Measurements from ENCODE around the gene UBE2B. TPM values are rescaled to one million over a fixed set of nuclear protein-coding genes. Genes with fewer than 3 reads are reported as not detected.
"Not testable (repeated sequence)": the region's sequence is repeated elsewhere in the genome, so short reads cannot be mapped to it uniquely, and the experiment has no call there.

UBE2B gene
- 100 to 1,000 TPM in 2 of 4 donors, 10 to 100 TPM in 2; 63.1 to 143 (median 99.6) TPM for polyA plus RNA-seq
- long read RNA-seq, donor 1, transcript UBE2B-201 (6 exons, 2,515 nt), result major isoform, 164 of 233 reads
- long read RNA-seq, donor 1, partial matches to known transcripts, result 41 of 233 reads
- long read RNA-seq, donor 1, other reads (novel, unspliced or antisense), result 20 of 233 reads
- long read RNA-seq, donor 2, transcript UBE2B-201 (6 exons, 2,515 nt), result major isoform, 37 of 39 reads
- long read RNA-seq, donor 2, partial matches to known transcripts, result 0 of 39 reads
- long read RNA-seq, donor 2, other reads (novel, unspliced or antisense), result 0 of 39 reads
- long read RNA-seq, donor 3, transcript UBE2B-201 (6 exons, 2,515 nt), result major isoform, 64 of 108 reads
- long read RNA-seq, donor 3, partial matches to known transcripts, result 34 of 108 reads
- long read RNA-seq, donor 3, other reads (novel, unspliced or antisense), result 6 of 108 reads
- long read RNA-seq, donor 4, partial matches to known transcripts, result 0 of 1 reads
- long read RNA-seq, donor 4, other reads (novel, unspliced or antisense), result 0 of 1 reads
- long read RNA-seq, donor 5, transcript UBE2B-201 (6 exons, 2,515 nt), result major isoform, 25 of 25 reads
- long read RNA-seq, donor 5, partial matches to known transcripts, result 0 of 25 reads
- long read RNA-seq, donor 5, other reads (novel, unspliced or antisense), result 0 of 25 reads
- long read RNA-seq, donor 6, transcript UBE2B-201 (6 exons, 2,515 nt), result major isoform, 105 of 129 reads
- long read RNA-seq, donor 6, partial matches to known transcripts, result 8 of 129 reads
- long read RNA-seq, donor 6, other reads (novel, unspliced or antisense), result 12 of 129 reads
- long read RNA-seq, donor 7, transcript UBE2B-201 (6 exons, 2,515 nt), result major isoform, 326 of 451 reads
- long read RNA-seq, donor 7, transcript UBE2B-203 (2 exons, 657 nt), result minor isoform, 5 of 451 reads
- long read RNA-seq, donor 7, partial matches to known transcripts, result 74 of 451 reads
- long read RNA-seq, donor 7, other reads (novel, unspliced or antisense), result 39 of 451 reads
- long read RNA-seq, donor 8, transcript UBE2B-201 (6 exons, 2,515 nt), result major isoform, 12 of 13 reads
- long read RNA-seq, donor 8, partial matches to known transcripts, result 0 of 13 reads
- long read RNA-seq, donor 8, other reads (novel, unspliced or antisense), result 0 of 13 reads
- long read RNA-seq, donor 9, transcript UBE2B-201 (6 exons, 2,515 nt), result major isoform, 30 of 32 reads
- long read RNA-seq, donor 9, partial matches to known transcripts, result 0 of 32 reads
- long read RNA-seq, donor 9, other reads (novel, unspliced or antisense), result 0 of 32 reads
- long read RNA-seq, donor 10, transcript UBE2B-201 (6 exons, 2,515 nt), result major isoform, 113 of 144 reads
- long read RNA-seq, donor 10, partial matches to known transcripts, result 8 of 144 reads
- long read RNA-seq, donor 10, other reads (novel, unspliced or antisense), result 17 of 144 reads

DNA sequence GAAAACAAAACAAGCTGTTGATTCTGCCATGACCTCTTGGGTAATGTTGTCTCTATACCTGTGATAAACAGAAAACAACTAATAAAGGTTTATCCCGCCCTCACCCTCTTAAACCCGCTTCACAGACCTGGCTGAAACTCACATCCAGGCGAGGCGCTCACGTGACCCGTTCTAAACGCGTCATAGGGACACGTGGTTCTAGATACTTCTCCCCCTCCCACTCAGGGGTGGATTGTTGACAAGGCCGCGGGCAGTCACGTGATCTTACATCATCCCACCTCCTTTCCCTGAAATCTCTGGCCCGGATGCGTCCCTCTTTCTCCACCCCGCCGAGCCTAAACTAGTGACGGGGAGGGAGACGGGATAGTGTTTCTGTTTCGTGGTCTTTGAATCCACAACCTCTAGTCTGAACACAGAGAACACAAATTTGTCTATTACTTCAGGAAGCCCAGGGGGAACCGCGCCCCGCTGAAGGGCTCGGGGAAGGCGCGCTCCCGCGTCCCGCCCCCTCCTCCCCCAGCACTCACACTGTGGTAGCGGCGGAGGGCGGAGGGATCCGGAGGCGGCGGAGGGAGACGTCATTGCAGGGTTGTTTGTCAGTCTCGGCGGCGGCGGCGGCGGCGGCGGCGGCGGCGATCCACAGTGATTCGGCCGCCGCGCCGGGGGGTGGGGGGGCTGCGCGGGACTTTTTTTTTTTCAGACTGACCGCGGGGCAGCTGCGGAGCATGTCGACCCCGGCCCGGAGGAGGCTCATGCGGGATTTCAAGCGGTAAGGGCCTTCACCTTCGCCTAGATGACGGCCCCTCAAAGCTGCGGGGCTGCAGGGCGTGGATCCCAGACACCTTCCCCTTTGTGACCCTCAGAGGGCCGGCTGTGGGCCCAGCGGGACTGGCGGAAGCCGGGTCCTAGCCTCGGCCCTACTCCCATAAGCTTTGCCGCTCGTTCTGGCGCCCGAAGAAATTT, at the start of gene UBE2B:
Gene UBE2B (plus strand): TSS at position 699 of the 963 bp plus-strand sequence. CDS start 27 bp downstream, at position 726.
- Histone ChIP-seq H3K27ac (ENCODE audit: low read depth in 1 of 3, low read length in 2 of 3) (peak within 1 kb of the TSS; percentile 96 to 100 (median 97)), H3K36me3 (ENCODE audit: control insufficient read depth in 3 of 3, insufficient read depth in 2 of 3, low read depth in 1 of 3, low read length in 3 of 3) (peaks cover 0 to 11% (median 4%) of the 10 kb centered on the region in 3 donors), H3K27me3 (ENCODE audit: control insufficient read depth in 3 of 3, insufficient read depth in 3 of 3, low read length in 3 of 3) (no peaks in the 10 kb centered on the region), H3K4me3 (ENCODE audit: low read depth in 1 of 3, low read length in 3 of 3) (peak within 1 kb of the TSS; percentile 96 to 100 (median 98)), H3K9me3 (ENCODE audit: control insufficient read depth in 2 of 2, insufficient read depth in 1 of 2, low read depth in 1 of 2, low read length in 1 of 2) (peaks cover 0 to 3% of the 10 kb centered on the region in 2 donors), H3K4me1 (ENCODE audit: control insufficient read depth in 3 of 3, insufficient read depth in 2 of 3, low read depth in 1 of 3, low read length in 2 of 3) (peaks cover 5 to 13% (median 6%) of the 10 kb centered on the region in 3 donors)
- peak; percentile 100 for DNase-seq
- 0 to 1% (median 0%) methylated on average over 58 to 74 of the region's 74 CpGs for WGBS, 3 donors
- peak; percentile 10 for FAIRE-seq

DNA sequence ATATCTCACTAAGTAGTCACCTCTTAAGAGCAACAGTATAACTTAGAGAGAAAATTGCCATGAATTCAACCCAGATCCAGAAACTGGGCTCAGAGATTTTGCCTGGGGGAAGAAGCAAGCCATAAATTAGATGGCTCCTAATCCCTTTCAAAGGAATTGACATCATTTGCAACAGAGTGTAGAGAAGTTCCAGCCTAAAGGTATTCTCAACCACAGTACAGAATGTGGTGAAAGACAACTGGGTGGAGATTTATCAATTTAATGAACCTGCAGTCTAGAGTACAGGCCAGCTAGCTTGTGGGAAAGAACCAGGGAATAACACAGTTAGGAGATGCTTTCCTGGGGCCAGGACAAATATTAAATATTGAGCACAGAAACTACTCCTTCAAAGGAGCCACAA, 44.0 kb upstream of the UBE2B start:
- Histone ChIP-seq H3K27me3 (ENCODE audit: control insufficient read depth in 3 of 3, insufficient read depth in 3 of 3, low read length in 3 of 3) (no peaks in the 10 kb centered on the region), H3K27ac (ENCODE audit: low read depth in 1 of 3, low read length in 2 of 3) (no peak overlapping the region), H3K36me3 (ENCODE audit: control insufficient read depth in 3 of 3, insufficient read depth in 2 of 3, low read depth in 1 of 3, low read length in 3 of 3) (no peaks in the 10 kb centered on the region), H3K9me3 (ENCODE audit: control insufficient read depth in 2 of 2, insufficient read depth in 1 of 2, low read depth in 1 of 2, low read length in 1 of 2) (peaks cover 3 to 21% of the 10 kb centered on the region in 2 donors), H3K4me3 (ENCODE audit: low read depth in 1 of 3, low read length in 3 of 3) (no peak overlapping the region), H3K4me1 (ENCODE audit: control insufficient read depth in 3 of 3, insufficient read depth in 2 of 3, low read depth in 1 of 3, low read length in 2 of 3) (no peaks in the 10 kb centered on the region)
- FAIRE-seq, result no peak
- DNase-seq, result no peak

DNA sequence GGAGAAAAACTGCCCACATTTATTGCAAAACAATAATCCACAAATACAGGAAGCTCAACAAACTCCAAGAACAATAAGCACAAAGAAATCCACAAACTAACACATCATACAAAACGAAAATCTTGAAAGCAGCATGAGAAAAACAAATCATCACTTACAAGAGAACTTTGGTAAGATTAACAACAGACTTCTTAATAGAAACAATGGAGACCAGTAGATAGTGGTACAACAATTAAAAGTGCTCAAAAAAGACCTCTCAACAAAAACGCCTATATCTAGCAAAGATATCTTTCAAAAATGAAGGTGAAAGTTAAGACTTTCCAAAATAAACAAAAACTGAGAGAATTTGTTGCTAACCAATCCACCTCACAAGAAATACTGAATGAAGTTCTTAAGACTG, 42.8 kb upstream of the UBE2B start:
- Histone ChIP-seq H3K4me1 (ENCODE audit: control insufficient read depth in 3 of 3, insufficient read depth in 2 of 3, low read depth in 1 of 3, low read length in 2 of 3) (no peaks in the 10 kb centered on the region), H3K27ac (ENCODE audit: low read depth in 1 of 3, low read length in 2 of 3) (no peak overlapping the region), H3K36me3 (ENCODE audit: control insufficient read depth in 3 of 3, insufficient read depth in 2 of 3, low read depth in 1 of 3, low read length in 3 of 3) (no peaks in the 10 kb centered on the region), H3K27me3 (ENCODE audit: control insufficient read depth in 3 of 3, insufficient read depth in 3 of 3, low read length in 3 of 3) (no peaks in the 10 kb centered on the region), H3K9me3 (ENCODE audit: control insufficient read depth in 2 of 2, insufficient read depth in 1 of 2, low read depth in 1 of 2, low read length in 1 of 2) (peaks cover 3 to 21% of the 10 kb centered on the region in 2 donors), H3K4me3 (ENCODE audit: low read depth in 1 of 3, low read length in 3 of 3) (no peak overlapping the region)
- 59 to 79% (median 69%) methylated on average over 2 of the region's 2 CpGs for WGBS, 3 donors
- DNase-seq (no peak), FAIRE-seq (no peak)

DNA sequence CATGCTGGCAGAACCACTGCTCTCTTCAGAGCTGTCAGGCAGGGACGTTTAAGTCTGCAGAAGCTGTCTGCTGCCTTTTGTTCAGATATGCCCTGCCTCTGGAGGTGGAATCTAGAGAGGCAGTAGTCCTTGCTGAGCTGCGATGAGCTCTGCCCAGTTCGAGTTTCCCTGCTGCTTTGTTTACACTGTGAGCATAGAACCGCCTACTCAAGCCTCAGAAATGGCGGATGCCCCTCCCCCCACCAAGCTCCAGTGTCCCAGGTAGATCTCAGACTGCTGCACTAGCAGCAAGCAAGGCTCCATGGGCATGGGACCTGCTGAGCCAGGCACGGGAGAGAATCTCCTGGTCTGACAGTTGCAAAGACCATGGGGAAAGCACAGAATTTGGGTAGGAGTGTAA, 34.5 kb upstream of the UBE2B start:
- H3K27me3 ChIP-seq (ENCODE audit: control insufficient read depth in 3 of 3, insufficient read depth in 3 of 3, low read length in 3 of 3); H3K4me3 ChIP-seq (ENCODE audit: low read depth in 1 of 3, low read length in 3 of 3); H3K36me3 ChIP-seq (ENCODE audit: control insufficient read depth in 3 of 3, insufficient read depth in 2 of 3, low read depth in 1 of 3, low read length in 3 of 3); H3K4me1 ChIP-seq (ENCODE audit: control insufficient read depth in 3 of 3, insufficient read depth in 2 of 3, low read depth in 1 of 3, low read length in 2 of 3); DNase-seq; H3K27ac ChIP-seq (ENCODE audit: low read depth in 1 of 3, low read length in 2 of 3); FAIRE-seq: not testable (repeated sequence)
- WGBS, 3 donors, result 87 to 95% (median 91%) methylated on average over 6 of the region's 6 CpGs
- H3K9me3 ChIP-seq (ENCODE audit: control insufficient read depth in 2 of 2, insufficient read depth in 1 of 2, low read depth in 1 of 2, low read length in 1 of 2), result peaks cover 0 to 12% of the 10 kb centered on the region in 2 donors

DNA sequence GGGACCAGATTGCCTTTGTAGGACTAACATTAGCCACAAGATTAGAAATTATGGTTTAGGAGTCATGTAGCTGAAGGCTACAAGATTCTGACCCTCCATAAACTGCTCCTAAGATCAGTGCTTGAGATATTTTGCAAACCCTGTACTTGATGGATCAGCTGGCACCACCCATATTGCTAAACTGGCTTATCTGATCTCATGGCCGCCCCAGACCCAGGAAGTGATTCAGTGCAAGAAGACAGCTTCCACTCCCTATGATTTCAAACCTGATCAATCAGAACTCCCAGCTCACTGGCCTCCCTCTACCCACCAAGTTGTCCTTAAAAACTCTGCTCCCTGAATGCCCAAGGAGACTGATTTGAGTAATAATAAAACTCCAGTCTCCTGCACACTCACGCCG, 27.9 kb upstream of the UBE2B start:
- not testable (repeated sequence) for H3K4me3 ChIP-seq (ENCODE audit: low read depth in 1 of 3, low read length in 3 of 3); H3K27me3 ChIP-seq (ENCODE audit: control insufficient read depth in 3 of 3, insufficient read depth in 3 of 3, low read length in 3 of 3); H3K9me3 ChIP-seq (ENCODE audit: control insufficient read depth in 2 of 2, insufficient read depth in 1 of 2, low read depth in 1 of 2, low read length in 1 of 2); H3K27ac ChIP-seq (ENCODE audit: low read depth in 1 of 3, low read length in 2 of 3); H3K4me1 ChIP-seq (ENCODE audit: control insufficient read depth in 3 of 3, insufficient read depth in 2 of 3, low read depth in 1 of 3, low read length in 2 of 3); H3K36me3 ChIP-seq (ENCODE audit: control insufficient read depth in 3 of 3, insufficient read depth in 2 of 3, low read depth in 1 of 3, low read length in 3 of 3); DNase-seq; FAIRE-seq
- 81 to 88% (median 84%) methylated on average over 3 of the region's 3 CpGs for WGBS, 3 donors

DNA sequence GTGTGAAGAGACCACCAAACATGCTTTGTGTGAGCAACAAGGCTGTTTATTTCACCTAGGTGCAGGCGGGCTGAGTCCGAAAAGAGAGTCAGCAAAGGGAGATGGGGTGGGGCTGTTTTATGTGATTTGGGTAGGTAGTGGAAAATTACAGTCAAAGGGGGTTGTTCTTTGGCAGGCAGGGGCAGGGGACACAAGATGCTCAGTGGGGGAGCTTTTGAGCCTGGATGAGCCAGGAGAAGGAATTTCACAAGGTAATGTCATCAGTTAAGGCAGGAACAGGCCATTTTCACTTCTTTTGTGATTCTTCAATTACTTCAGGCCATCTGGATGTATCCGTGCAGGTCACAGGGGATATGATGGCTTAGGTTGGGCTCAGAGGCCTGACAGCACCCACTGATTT, 25.9 kb upstream of the UBE2B start:
- 85 to 96% (median 92%) methylated on average over 3 of the region's 3 CpGs for WGBS, 3 donors
- not testable (repeated sequence) for DNase-seq
- H3K27ac ChIP-seq (ENCODE audit: low read depth in 1 of 3, low read length in 2 of 3), result peak overlapping the region in 1 of 3 donors; percentile 5

DNA sequence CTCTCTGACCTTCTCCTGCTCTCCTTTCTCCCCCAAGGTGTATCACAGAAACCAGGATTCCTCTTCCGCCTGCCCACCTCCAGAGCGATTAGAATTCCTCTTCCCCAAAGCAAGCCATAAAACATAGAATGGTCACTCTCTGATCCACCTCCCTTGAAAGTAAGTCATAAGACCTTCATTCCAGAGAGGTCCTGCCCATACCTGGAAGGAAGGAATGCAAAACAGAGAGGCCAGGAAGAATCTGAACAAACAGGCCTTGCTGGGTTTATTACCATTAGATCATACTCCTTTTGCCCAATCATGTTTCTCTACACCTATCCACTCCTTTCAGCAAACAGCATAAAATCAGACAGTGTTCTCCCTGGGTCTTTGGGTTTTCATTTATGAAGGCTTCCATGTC, 25.4 kb upstream of the UBE2B start:
- H3K27ac ChIP-seq (ENCODE audit: low read depth in 1 of 3, low read length in 2 of 3), result peak overlapping the region in 1 of 3 donors; percentile 5
- FAIRE-seq, result no peak
- WGBS, 3 donors, result 85 to 97% (median 90%) methylated on average over 2 of the region's 2 CpGs
- no peaks in the 10 kb centered on the region for H3K27me3 ChIP-seq (ENCODE audit: control insufficient read depth in 3 of 3, insufficient read depth in 3 of 3, low read length in 3 of 3)
- H3K4me1 ChIP-seq (ENCODE audit: control insufficient read depth in 3 of 3, insufficient read depth in 2 of 3, low read depth in 1 of 3, low read length in 2 of 3), result no peaks in the 10 kb centered on the region
- H3K4me3 ChIP-seq (ENCODE audit: low read depth in 1 of 3, low read length in 3 of 3), result no peak overlapping the region
- H3K36me3 ChIP-seq (ENCODE audit: control insufficient read depth in 3 of 3, insufficient read depth in 2 of 3, low read depth in 1 of 3, low read length in 3 of 3), result no peaks in the 10 kb centered on the region
- H3K9me3 ChIP-seq (ENCODE audit: control insufficient read depth in 2 of 2, insufficient read depth in 1 of 2, low read depth in 1 of 2, low read length in 1 of 2), result no peaks in the 10 kb centered on the region
- peak in 1 of 2 donors; percentile 62 for DNase-seq

More for the DNA sequence above, 25.9 kb upstream of the UBE2B start:
- H3K27me3 ChIP-seq (ENCODE audit: control insufficient read depth in 3 of 3, insufficient read depth in 3 of 3, low read length in 3 of 3); H3K9me3 ChIP-seq (ENCODE audit: control insufficient read depth in 2 of 2, insufficient read depth in 1 of 2, low read depth in 1 of 2, low read length in 1 of 2); H3K36me3 ChIP-seq (ENCODE audit: control insufficient read depth in 3 of 3, insufficient read depth in 2 of 3, low read depth in 1 of 3, low read length in 3 of 3); H3K4me1 ChIP-seq (ENCODE audit: control insufficient read depth in 3 of 3, insufficient read depth in 2 of 3, low read depth in 1 of 3, low read length in 2 of 3); FAIRE-seq; H3K4me3 ChIP-seq (ENCODE audit: low read depth in 1 of 3, low read length in 3 of 3): not testable (repeated sequence)
